HG02610 (cell line): Measurements from ENCODE around the gene TTLL3.
"Not testable (repeated sequence)": the region's sequence is repeated elsewhere in the genome, so short reads cannot be mapped to it uniquely, and the experiment has no call there.

Experiments
- ATAC-seq: cut with Tn5 transposase; IDR thresholded peaks from one replicate; pipeline ENCODE4 v1.9.1; 2021; ENCODE audit warnings: mild to moderate bottlenecking, moderate library complexity; ENCODE audit not compliant: unreplicated experiment

TTLL3 gene

GRCh38 chr3:9837701-9838582 is 27.9 kb downstream of the TTLL3 start:
- no peak for ATAC-seq

GRCh38 chr3:9838856-9839255 is 28.8 kb downstream of the TTLL3 start:
- no peak for ATAC-seq

- no peak for ATAC-seq
Measured at GRCh38 chr3:9841015-9841414, 31.0 kb downstream of the TTLL3 start.

GRCh38 chr3:9843715-9844438 is 33.8 kb downstream of the TTLL3 start, which contains the start of gene RPUSD3:
TSS of gene RPUSD3 (minus strand) at chr3:9844008. CDS start at chr3:9843990, 18 bp downstream.
- ATAC-seq: peak; percentile 98

GRCh38 chr3:9846231-9846630 is 36.2 kb downstream of the TTLL3 start:
- ATAC-seq: no peak

GRCh38 chr3:9846931-9847488 is 36.9 kb downstream of the TTLL3 start:
- no peak for ATAC-seq

GRCh38 chr3:9847870-9848269 is 37.8 kb downstream of the TTLL3 start:
- ATAC-seq: not testable (repeated sequence)

GRCh38 chr3:9848860-9849259 is 38.8 kb downstream of the TTLL3 start:
- not testable (repeated sequence) for ATAC-seq

GRCh38 chr3:9851383-9851782 is 41.3 kb downstream of the TTLL3 start:
- not testable (repeated sequence) for ATAC-seq

GRCh38 chr3:9851926-9852325 is 41.9 kb downstream of the TTLL3 start:
- not testable (repeated sequence) for ATAC-seq

- no peak for ATAC-seq
Measured at GRCh38 chr3:9852528-9852927, 42.5 kb downstream of the TTLL3 start.

- ATAC-seq: not testable (repeated sequence)
Measured at GRCh38 chr3:9854291-9854940, 44.4 kb downstream of the TTLL3 start.

- no peak for ATAC-seq
Measured at GRCh38 chr3:9855594-9855993, 45.5 kb downstream of the TTLL3 start.

- no peak for ATAC-seq
Measured at GRCh38 chr3:9859530-9860025, 49.5 kb downstream of the TTLL3 start.

GRCh38 chr3:9861201-9861600 is 51.1 kb downstream of the TTLL3 start:
- no peak for ATAC-seq

GRCh38 chr3:9861626-9862130 is 51.6 kb downstream of the TTLL3 start:
- ATAC-seq: no peak

GRCh38 chr3:9862391-9863057 is 52.5 kb downstream of the TTLL3 start:
- ATAC-seq: no peak

- ATAC-seq: no peak
Measured at GRCh38 chr3:9863058-9863772, 53.2 kb downstream of the TTLL3 start.

- no peak for ATAC-seq
Measured at GRCh38 chr3:9864200-9864927, 54.3 kb downstream of the TTLL3 start.
